Amygdala (tissue), 56 donors: ENCODE results near the gene SERGEF.
A peak's percentile ranks its signal among the peaks of the same experiment; 100 is the strongest.

ENCODE experiments used
- DNase-seq, 56 donors: peaks; one replicate each; lab custom pipeline; 2025; lab: John Stamatoyannopoulos, UW

The SERGEF gene

GRCh38 chr11:17794981-17795380 is 217.9 kb downstream of the SERGEF start:
- no peak for DNase-seq

- no peak for DNase-seq
Measured at GRCh38 chr11:17793642-17794170, 219.1 kb downstream of the SERGEF start.

DNA sequence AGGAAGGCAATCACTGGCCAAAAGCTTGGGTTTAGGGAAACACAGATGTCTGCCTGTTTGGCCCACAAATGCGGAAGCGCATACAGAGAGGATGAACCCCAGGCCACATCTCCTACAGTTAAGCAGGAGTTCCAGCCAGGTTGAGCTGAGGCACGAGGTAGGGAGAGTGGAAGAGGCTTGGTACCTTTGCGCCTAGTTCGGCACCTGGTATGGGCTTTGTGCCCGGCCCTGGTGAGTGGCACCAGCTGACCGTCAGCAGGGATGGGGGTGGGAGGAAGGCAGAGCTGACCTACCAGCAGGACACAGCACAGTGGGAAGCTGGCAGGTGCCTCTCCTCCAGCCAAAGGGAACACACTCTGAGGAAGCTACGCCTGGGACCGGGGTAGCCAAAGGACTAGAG is 220.7 kb downstream of the SERGEF start:
- no peak for DNase-seq

GRCh38 chr11:17791144-17791543 is 221.7 kb downstream of the SERGEF start:
- DNase-seq = no peak

DNA sequence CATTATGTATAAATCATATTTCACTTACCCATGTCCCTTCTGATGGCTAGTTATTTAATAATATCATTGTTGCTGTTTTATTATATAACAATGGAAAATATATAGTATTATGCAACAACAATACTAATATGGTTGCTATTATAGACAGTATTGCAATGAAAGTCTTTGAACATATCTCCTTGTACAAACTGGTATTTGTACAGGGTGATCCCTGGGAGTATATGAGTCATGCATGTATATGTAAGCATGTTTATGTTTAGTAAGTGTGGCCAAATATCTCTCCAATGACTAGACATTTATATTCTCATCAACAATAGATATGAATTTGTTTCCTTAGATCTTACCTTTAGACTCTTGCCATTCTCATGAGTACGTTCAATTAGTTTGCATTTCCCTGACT is 222.4 kb downstream of the SERGEF start:
- no peak for DNase-seq

- DNase-seq = no peak
Measured at GRCh38 chr11:17788084-17788483, 224.8 kb downstream of the SERGEF start.

GRCh38 chr11:17786824-17787525 is 225.9 kb downstream of the SERGEF start:
- DNase-seq = no peak

GRCh38 chr11:17783878-17784277 is 229.0 kb downstream of the SERGEF start:
- no peak for DNase-seq

DNA sequence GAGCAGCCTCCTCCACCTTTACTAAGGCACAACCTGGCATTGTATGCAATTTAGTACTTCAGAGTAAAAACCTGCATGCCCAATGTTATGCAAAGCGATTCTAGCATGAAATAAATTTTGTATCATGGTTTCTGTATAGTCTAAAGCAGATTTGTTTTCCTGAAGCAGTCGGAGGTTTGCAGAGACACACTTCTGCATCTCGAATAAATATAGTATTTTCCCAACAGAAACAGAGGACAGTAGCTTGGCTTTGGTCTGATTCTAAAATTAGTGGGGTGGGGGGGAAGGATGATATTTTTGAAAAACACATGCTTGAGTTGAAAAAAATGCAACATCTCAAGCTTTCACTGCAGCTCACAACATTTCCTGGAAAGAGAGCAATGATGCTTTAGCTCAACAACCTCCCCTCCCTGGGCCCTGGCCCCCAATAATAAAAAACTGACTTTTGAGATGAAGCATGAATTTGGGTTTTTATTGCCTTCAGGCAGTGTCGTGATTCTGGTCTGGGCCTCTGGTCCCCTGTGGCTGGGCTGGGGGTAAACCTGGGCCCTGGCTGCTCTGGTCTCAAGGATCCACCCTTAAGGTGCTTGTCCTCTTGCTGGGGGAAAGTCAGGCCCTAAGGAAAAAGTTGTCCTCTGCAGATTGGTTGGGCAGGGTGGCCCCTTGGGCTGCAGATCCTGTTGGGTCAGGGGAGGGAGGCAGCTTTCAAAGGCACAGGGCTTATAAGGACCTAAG is 230.1 kb downstream of the SERGEF start:
- no peak for DNase-seq

DNA sequence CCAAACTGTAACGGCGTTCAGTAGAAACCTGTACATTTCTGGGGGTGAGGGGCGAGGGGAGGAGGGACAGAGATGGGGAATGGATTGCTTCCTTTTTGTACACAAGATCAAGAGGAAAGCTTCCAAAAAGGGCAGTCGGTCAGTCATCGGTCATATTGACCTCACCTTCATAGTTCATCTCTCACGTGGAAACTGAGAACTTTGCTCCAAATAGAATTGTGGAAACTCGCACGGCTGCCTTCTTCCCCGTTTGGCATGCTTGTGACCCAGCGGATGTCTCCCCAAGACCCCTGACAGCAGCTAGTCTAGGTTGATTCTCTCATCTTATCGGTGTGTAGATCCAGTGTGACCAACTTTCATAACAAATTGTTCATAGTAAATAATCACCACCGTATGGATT is 230.7 kb downstream of the SERGEF start:
- DNase-seq = no peak

DNA sequence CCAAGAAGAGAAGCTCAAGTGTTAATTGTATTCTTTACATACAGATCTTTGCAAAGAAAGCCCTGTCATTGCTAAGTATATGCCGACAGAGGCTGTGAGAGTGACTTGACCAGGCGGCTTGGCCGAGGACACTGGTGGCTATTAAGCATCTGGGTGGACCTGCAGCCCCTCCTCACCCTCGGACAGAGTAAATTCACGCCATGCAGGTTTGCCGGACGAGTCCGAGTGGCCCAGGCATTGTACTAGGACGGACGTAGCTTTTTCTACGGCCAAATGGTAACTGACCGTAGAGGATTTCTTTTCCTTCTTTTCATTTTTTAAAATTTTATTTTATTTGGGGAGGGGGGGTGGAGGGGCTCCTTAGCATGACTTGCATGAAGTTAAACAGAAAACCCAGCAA is 231.2 kb downstream of the SERGEF start:
- DNase-seq = no peak

- peak in 3 of 56 donors; percentile 19 to 40 (median 21) for DNase-seq
Measured at GRCh38 chr11:17781221-17781620, 231.6 kb downstream of the SERGEF start.

GRCh38 chr11:17780668-17781067 is 232.2 kb downstream of the SERGEF start:
- no peak for DNase-seq

GRCh38 chr11:17779861-17780594 is 232.8 kb downstream of the SERGEF start:
- DNase-seq = no peak

DNA sequence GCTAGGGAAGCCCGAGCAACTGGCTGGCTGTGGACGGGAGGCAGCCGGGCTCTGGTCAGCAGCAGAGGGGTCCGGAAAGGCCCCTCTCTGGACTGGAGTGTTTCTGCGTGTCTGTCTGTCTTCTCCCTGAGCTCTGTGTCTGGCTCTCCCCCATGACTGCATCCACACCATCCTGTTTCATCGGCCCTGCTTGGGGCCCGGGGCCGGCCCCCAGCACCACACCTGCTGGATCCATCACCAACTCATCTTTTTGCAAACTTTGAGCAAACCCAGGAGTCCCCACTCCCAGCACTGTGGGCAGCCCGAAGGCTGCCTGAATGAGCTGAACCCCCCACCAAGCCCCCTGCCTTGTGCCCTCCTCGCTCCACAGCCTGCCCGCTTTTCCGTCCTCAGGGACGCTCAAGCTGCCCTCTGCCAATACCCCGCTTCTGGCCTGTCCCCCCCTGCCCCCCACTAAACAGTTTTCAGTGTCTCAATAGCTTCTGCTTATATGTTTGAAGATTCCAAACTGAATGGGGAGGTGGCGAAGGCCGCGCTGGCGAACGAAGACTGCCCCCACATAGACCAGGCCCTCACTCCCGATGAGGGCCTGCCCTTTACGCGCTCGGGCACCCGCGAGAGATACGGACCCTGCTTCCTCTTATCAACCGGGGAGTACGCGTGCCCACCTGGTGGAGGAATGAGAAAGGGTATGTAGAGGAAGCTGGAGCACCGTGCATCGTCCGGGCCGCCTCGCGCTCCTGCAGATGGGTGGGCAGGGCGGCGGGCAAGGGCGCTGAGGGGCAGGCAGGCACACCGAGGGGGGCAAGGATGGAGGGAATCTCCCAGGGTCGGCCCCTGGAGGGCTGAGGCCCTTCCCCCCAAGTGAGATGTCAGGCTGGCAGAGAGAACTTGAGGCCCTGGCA is 233.6 kb downstream of the SERGEF start:
- DNase-seq = no peak

DNA sequence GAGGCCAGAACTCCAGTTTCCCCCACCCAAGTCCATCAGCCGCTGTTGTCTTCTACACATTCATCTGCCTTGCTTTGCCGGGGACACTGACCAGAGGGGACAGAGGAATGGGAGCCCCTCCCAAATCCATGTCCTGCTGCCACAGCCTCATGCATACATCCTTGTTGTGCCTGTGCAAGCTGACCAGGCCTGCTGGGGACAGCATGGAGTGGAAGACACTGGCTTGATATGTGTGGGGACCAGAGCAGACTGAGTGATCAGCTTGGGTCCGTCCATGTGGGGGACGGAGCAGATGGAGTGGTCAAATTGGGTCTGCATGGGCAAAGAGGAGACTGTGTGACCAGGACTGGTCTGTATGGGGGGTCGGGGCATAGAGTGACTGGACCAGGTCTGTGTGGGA is 234.5 kb downstream of the SERGEF start:
- no peak for DNase-seq

DNA sequence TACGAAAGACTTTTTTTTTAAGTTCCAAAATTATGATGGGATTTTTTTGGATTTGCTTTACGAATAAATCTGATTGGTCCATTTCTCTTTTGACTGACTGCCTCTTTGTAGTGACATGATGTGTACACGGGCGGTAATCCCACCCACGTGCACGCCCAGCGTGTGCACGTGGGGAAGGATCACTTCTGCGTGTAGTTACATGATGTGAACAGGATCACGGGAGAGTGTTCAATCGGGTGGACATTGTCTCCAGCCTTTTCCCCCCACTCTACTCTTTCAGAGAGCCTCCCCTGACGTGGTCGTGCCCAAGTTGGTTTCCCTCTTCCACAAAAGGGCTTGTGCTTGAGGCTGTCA is 235.1 kb downstream of the SERGEF start:
- DNase-seq = no peak

- DNase-seq = no peak
Measured at GRCh38 chr11:17777086-17777737, 235.6 kb downstream of the SERGEF start.

DNA sequence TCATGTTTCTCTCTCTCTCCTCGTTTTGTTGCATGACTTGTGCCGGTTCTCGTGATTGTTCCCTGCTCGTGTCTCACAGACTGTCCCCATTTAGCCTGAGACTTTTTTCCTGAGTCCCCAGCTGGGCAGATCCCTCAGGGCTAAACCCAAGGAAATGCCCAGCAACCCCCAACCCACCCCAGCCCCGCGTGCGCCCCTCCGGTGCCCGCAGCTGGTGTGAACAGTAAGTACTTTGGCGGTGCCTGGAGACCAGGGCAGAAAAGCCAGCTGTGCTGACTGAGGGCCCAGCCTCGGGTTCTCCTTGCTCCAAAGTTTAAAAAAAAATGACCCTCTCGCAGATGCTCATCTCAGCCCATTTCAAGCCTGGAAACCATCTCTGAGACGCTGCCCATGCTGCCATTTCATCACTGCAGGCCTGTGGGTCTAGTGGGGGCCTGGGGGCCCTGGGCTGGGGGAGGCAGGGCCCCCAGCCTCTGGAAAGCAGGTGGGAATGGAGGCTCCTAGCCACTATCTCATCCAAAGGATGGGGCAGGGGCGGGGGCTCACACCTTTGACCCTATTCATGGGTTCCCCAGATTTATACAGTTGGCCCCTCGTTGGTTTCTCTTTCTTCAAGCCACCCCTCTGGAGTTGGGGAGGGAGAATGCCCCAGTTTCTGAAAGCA is 236.5 kb downstream of the SERGEF start:
- no peak for DNase-seq
